AG10803 (cell line): ENCODE data around the gene TMEM132C.

ENCODE experiments used
- DNase-seq: peaks from one replicate; pipeline ENCODE4 v3.0.0; 2010; ENCODE audit warnings: low read depth
- H3K4me3 ChIP-seq: 2 replicates; pipeline ENCODE4 v1.5.1; 2011; ENCODE audit warnings: mild to moderate bottlenecking, low read length, control low read depth
- CTCF ChIP-seq: conservative IDR thresholded peaks from 2 replicates; pipeline ENCODE4 v1.5.1; 2011; ENCODE audit warnings: mild to moderate bottlenecking, low read length, control low read depth, inconsistent platforms

TMEM132C gene

GRCh38 chr12:128611736-128612135 lies 344.8 kb downstream of the TMEM132C start:
- H3K4me3 ChIP-seq: no peak overlapping the region
- no peak for TF ChIP-seq CTCF
- no peak for DNase-seq

GRCh38 chr12:128612150-128612850 lies 345.3 kb downstream of the TMEM132C start:
- TF ChIP-seq CTCF: no peak
- DNase-seq: no peak
- no peak overlapping the region for H3K4me3 ChIP-seq

GRCh38 chr12:128613837-128614590 lies 347.0 kb downstream of the TMEM132C start:
- TF ChIP-seq CTCF: no peak
- no peak for DNase-seq
- no peak overlapping the region for H3K4me3 ChIP-seq

- DNase-seq: no peak
- H3K4me3 ChIP-seq: no peak overlapping the region
- TF ChIP-seq CTCF: no peak
Observed at GRCh38 chr12:128617304-128617833, 350.4 kb downstream of the TMEM132C start.

GRCh38 chr12:128619263-128619662 lies 352.3 kb downstream of the TMEM132C start:
- no peak for DNase-seq
- no peak for TF ChIP-seq CTCF
- H3K4me3 ChIP-seq: no peak overlapping the region

- H3K4me3 ChIP-seq: no peak overlapping the region
- TF ChIP-seq CTCF: no peak
- DNase-seq: no peak
Observed at GRCh38 chr12:128621304-128621703, 354.3 kb downstream of the TMEM132C start.

- TF ChIP-seq CTCF: no peak
- H3K4me3 ChIP-seq: no peak overlapping the region
- no peak for DNase-seq
Observed at GRCh38 chr12:128623748-128624147, 356.8 kb downstream of the TMEM132C start.
